GM04503 (cell line): ENCODE results near the gene RBM48.
"Not testable (repeated sequence)": the region's sequence is repeated elsewhere in the genome, so short reads cannot be mapped to it uniquely, and the experiment has no call there.

Source experiments
- DNase-seq: peaks from one replicate; pipeline ENCODE4 v3.0.0-alpha.2; 2012; ENCODE audit warnings: low read depth

The RBM48 gene

GRCh38 chr7:92528188-92528957 is at the start of gene RBM48, which contains the start of gene PEX1:
Gene RBM48 (plus strand): TSS chr7:92528795. CDS start chr7:92528814, 19 bp downstream.
Gene PEX1 (minus strand): TSS chr7:92528520. CDS start chr7:92528435, 85 bp downstream.
- peak; percentile 97 for DNase-seq

GRCh38 chr7:92479146-92479545 is 49.4 kb upstream of the RBM48 start:
- DNase-seq, result not testable (repeated sequence)

- not testable (repeated sequence) for DNase-seq
Measured at GRCh38 chr7:92483624-92484023, 45.0 kb upstream of the RBM48 start.

GRCh38 chr7:92484226-92484625 is 44.4 kb upstream of the RBM48 start:
- not testable (repeated sequence) for DNase-seq

GRCh38 chr7:92485267-92485892 is 43.2 kb upstream of the RBM48 start:
- DNase-seq, result no peak

GRCh38 chr7:92485974-92486373 is 42.6 kb upstream of the RBM48 start:
- DNase-seq, result no peak

GRCh38 chr7:92487804-92488203 is 40.8 kb upstream of the RBM48 start:
- no peak for DNase-seq

- DNase-seq, result no peak
Measured at GRCh38 chr7:92489634-92490033, 39.0 kb upstream of the RBM48 start.

- DNase-seq, result no peak
Measured at GRCh38 chr7:92496876-92497275, 31.7 kb upstream of the RBM48 start.

GRCh38 chr7:92498557-92498956 is 30.0 kb upstream of the RBM48 start:
- no peak for DNase-seq

GRCh38 chr7:92503767-92504166 is 24.8 kb upstream of the RBM48 start:
- DNase-seq, result no peak

GRCh38 chr7:92504563-92504962 is 24.0 kb upstream of the RBM48 start:
- no peak for DNase-seq

GRCh38 chr7:92506363-92506762 is 22.2 kb upstream of the RBM48 start:
- no peak for DNase-seq

- no peak for DNase-seq
Measured at GRCh38 chr7:92508946-92509345, 19.6 kb upstream of the RBM48 start.

- no peak for DNase-seq
Measured at GRCh38 chr7:92513167-92513902, 15.3 kb upstream of the RBM48 start.

- peak; percentile 21 for DNase-seq
Measured at GRCh38 chr7:92517631-92518030, 11.0 kb upstream of the RBM48 start.

- no peak for DNase-seq
Measured at GRCh38 chr7:92520024-92520423, 8.6 kb upstream of the RBM48 start.

- no peak for DNase-seq
Measured at GRCh38 chr7:92523110-92523509, 5.5 kb upstream of the RBM48 start.

GRCh38 chr7:92527300-92528187 is 1.1 kb upstream of the RBM48 start:
- DNase-seq, result no peak

- no peak for DNase-seq
Measured at GRCh38 chr7:92528958-92529264, 316 bp downstream of the RBM48 start.

- DNase-seq, result no peak
Measured at GRCh38 chr7:92534572-92534971, 6.0 kb downstream of the RBM48 start.

- DNase-seq, result not testable (repeated sequence)
Measured at GRCh38 chr7:92543542-92543941, 14.9 kb downstream of the RBM48 start.
